Neural cell (in vitro differentiated cells): ENCODE measurements around the gene NAA38. TPM values are rescaled to one million over a fixed set of nuclear protein-coding genes. Genes with fewer than 3 reads are reported as not detected.

Source experiments
- H2AFZ ChIP-seq: fragments of 200-600, 300-800 bp; sonication (generic), shearing (Covaris generic); 2 replicates; pipeline ENCODE4 v1.6.0; 2014; ENCODE audit warnings: low read depth, mild to moderate bottlenecking, antibody characterized with exemption, low read length, moderate library complexity
- H3F3A ChIP-seq: fragments of 200-600 bp; shearing (Covaris generic); 2 replicates; pipeline ENCODE4 v1.6.1; 2016; ENCODE audit warnings: mild to moderate bottlenecking, moderate library complexity, mixed read lengths, antibody characterized with exemption, low read length; ENCODE audit not compliant: insufficient read depth, poor library complexity, severe bottlenecking
- H3K27ac ChIP-seq: fragments of 200-600, 300-800 bp; sonication (generic), shearing (Covaris generic); 2 replicates; pipeline ENCODE4 v1.5.1; 2014; ENCODE audit warnings: mild to moderate bottlenecking, low read length, moderate library complexity
- H3K27me3 ChIP-seq: fragments of 300-800, 200-600 bp; sonication (generic), shearing (Covaris generic); 2 replicates; pipeline ENCODE4 v1.6.0; 2014; ENCODE audit warnings: mild to moderate bottlenecking, low read depth, low read length, moderate library complexity; ENCODE audit not compliant: insufficient read depth
- H3K36me3 ChIP-seq: fragments of 300-800, 200-600 bp; sonication (generic), shearing (Covaris generic); 2 replicates; pipeline ENCODE4 v1.5.1; 2014; ENCODE audit warnings: mild to moderate bottlenecking, antibody characterized with exemption, low read length, moderate library complexity; ENCODE audit not compliant: insufficient read depth
- H3K4me2 ChIP-seq: fragments of 300-800, 200-600 bp; sonication (generic), shearing (Covaris generic); 2 replicates; pipeline ENCODE4 v1.6.0; 2014; ENCODE audit warnings: mild to moderate bottlenecking, low read length
- H3K4me3 ChIP-seq: fragments of 300-800, 200-600 bp; sonication (generic), shearing (Covaris generic); 2 replicates; pipeline ENCODE4 v1.5.1; 2014; ENCODE audit warnings: mild to moderate bottlenecking, low read length, moderate library complexity
- H3K79me2 ChIP-seq: fragments of 200-600 bp; shearing (Covaris generic); replicated peaks from 2 replicates; pipeline ENCODE4 v1.6.0; 2014; ENCODE audit warnings: mild to moderate bottlenecking, low read length, moderate library complexity; ENCODE audit not compliant: insufficient read depth
- H3K9ac ChIP-seq: fragments of 300-800, 200-600 bp; sonication (generic), shearing (Covaris generic); 2 replicates; pipeline ENCODE4 v1.6.1; 2016; ENCODE audit warnings: mild to moderate bottlenecking, low read length, mixed read lengths
- H3K9me2 ChIP-seq: fragments of 200-600 bp; shearing (Covaris generic); 2 replicates; pipeline ENCODE4 v1.6.1; 2016; ENCODE audit warnings: mild to moderate bottlenecking, low read length, mixed read lengths; ENCODE audit not compliant: insufficient read depth
- H3K9me3 ChIP-seq: fragments of 200-600, 300-800 bp; sonication (generic), shearing (Covaris generic); 2 replicates; pipeline ENCODE4 v1.6.1; 2016; ENCODE audit warnings: mild to moderate bottlenecking, mixed run types, low read length, moderate library complexity, mixed read lengths
- H4K20me1 ChIP-seq: fragments of 200-600 bp; shearing (Covaris generic); 2 replicates; pipeline ENCODE4 v1.6.1; 2016; ENCODE audit warnings: mild to moderate bottlenecking, mixed run types; ENCODE audit not compliant: insufficient read depth
- CTCF ChIP-seq: fragments of 450-650 bp; IDR thresholded peaks from 2 replicates; pipeline ENCODE4 v1.5.1; 2014; ENCODE audit warnings: antibody characterized with exemption, mild to moderate bottlenecking, moderate library complexity; ENCODE audit not compliant: poor library complexity, severe bottlenecking
- EP300 ChIP-seq: fragments of 450-650 bp; conservative IDR thresholded peaks from 2 replicates; pipeline ENCODE4 v1.6.1; 2014; ENCODE audit warnings: antibody characterized with exemption, mild to moderate bottlenecking, moderate library complexity; ENCODE audit not compliant: poor library complexity, severe bottlenecking
- EZH2 ChIP-seq: fragments of 200-600, 300-800 bp; shearing (Covaris generic), sonication (generic); IDR thresholded peaks from 2 replicates; pipeline ENCODE4 v1.6.1; 2014; ENCODE audit warnings: antibody characterized with exemption, low read length, borderline replicate concordance, mild to moderate bottlenecking; ENCODE audit not compliant: insufficient read depth, poor library complexity, severe bottlenecking
- MXI1 ChIP-seq: fragments of 450-650 bp; conservative IDR thresholded peaks from 2 replicates; pipeline ENCODE4 v1.6.1; 2014; ENCODE audit warnings: antibody characterized with exemption, mild to moderate bottlenecking; ENCODE audit not compliant: poor library complexity, severe bottlenecking
- POLR2AphosphoS5 ChIP-seq: IDR thresholded peaks from 2 replicates; pipeline ENCODE4 v1.6.1; 2012
- RAD21 ChIP-seq: fragments of 450-650 bp; conservative IDR thresholded peaks from 2 replicates; pipeline ENCODE4 v1.6.1; 2014; ENCODE audit warnings: antibody characterized with exemption, mild to moderate bottlenecking, moderate library complexity
- REST ChIP-seq: IDR thresholded peaks from 2 replicates; pipeline ENCODE4 v1.6.1; 2012; ENCODE audit warnings: borderline replicate concordance
- SMC3 ChIP-seq: fragments of 450-650 bp; conservative IDR thresholded peaks from 2 replicates; pipeline ENCODE4 v1.6.1; 2014; ENCODE audit warnings: antibody characterized with exemption, mild to moderate bottlenecking, moderate library complexity; ENCODE audit not compliant: poor library complexity
- TAF1 ChIP-seq: IDR thresholded peaks from 2 replicates; pipeline ENCODE4 v1.6.1; 2012; ENCODE audit warnings: low read depth
- polyA plus RNA-seq: library from polyadenylated mRNA; depleted of rRNA; stranded (reverse); fragments of >200 nt; gene quantifications from 2 replicates; pipeline ENCODE4 v1.2.3, GENCODE V29; 2014

NAA38 gene
- polyA plus RNA-seq, 1 donor from 2014 or later: 110 TPM

- Histone ChIP-seq H3K9ac (peak overlapping the region; percentile 92), H4K20me1 (peaks cover 38% of the 10 kb centered on the region)
These were observed 16.9 kb downstream of the NAA38 start for GRCh38 chr17:7840441-7840840.

GRCh38 chr17:7839876-7840261 lies 17.5 kb downstream of the NAA38 start:
- Histone ChIP-seq H3K9me2 (no peaks in the 10 kb centered on the region), H3F3A (peaks cover 15% of the 10 kb centered on the region), H3K79me2 (peaks cover 68% of the 10 kb centered on the region), H3K9me3 (no peaks in the 10 kb centered on the region), H3K27ac (peak overlapping the region; percentile 94), H3K36me3 (no peaks in the 10 kb centered on the region), H3K27me3 (no peaks in the 10 kb centered on the region), H3K4me3 (peak overlapping the region; percentile 99), H4K20me1 (peaks cover 32% of the 10 kb centered on the region), H3K4me2 (peak overlapping the region; percentile 99), H2AFZ (no peak overlapping the region), H3K9ac (peak overlapping the region; percentile 92)
- peak; percentile 11 for TF ChIP-seq CTCF
- TF ChIP-seq REST: no peak

More at GRCh38 chr17:7840441-7840840, 16.9 kb downstream of the NAA38 start:
- H3K27me3 ChIP-seq: no peaks in the 10 kb centered on the region
- no peaks in the 10 kb centered on the region for H3K9me2 ChIP-seq
- peaks cover 74% of the 10 kb centered on the region for H3K79me2 ChIP-seq
- peak overlapping the region; percentile 94 for H3K27ac ChIP-seq
- H3K4me2 ChIP-seq: peak overlapping the region; percentile 99
- H2AFZ ChIP-seq: no peak overlapping the region
- H3F3A ChIP-seq: peaks cover 15% of the 10 kb centered on the region
- TF ChIP-seq EP300 (no peak), SMC3 (no peak), CTCF (no peak), TAF1 (no peak), POLR2AphosphoS5 (no peak), REST (no peak), RAD21 (no peak), MXI1 (no peak), EZH2 (no peak)
- H3K36me3 ChIP-seq: no peaks in the 10 kb centered on the region
- H3K9me3 ChIP-seq: no peaks in the 10 kb centered on the region
- H3K4me3 ChIP-seq: peak overlapping the region; percentile 99
